Trophoblast cell (in vitro differentiated cells and primary cell): ENCODE results near the gene ZSWIM6.
A peak's percentile ranks its signal among the peaks of the same experiment; 100 is the strongest.

Experiments
- DNase-seq, 2 donors: peaks; one replicate each; pipeline ENCODE4 v3.0.0-alpha.2; 2016
- H2AFZ ChIP-seq: 2 replicates; pipeline ENCODE4 v1.6.1; 2013; ENCODE audit warnings: low read length, moderate library complexity, mild to moderate bottlenecking; ENCODE audit not compliant: insufficient read depth, poor library complexity
- H2AK5ac ChIP-seq: 2 replicates; pipeline ENCODE4 v1.6.1; 2013; ENCODE audit warnings: mild to moderate bottlenecking, low read length
- H2BK120ac ChIP-seq: 2 replicates; pipeline ENCODE4 v1.6.1; 2013; ENCODE audit warnings: low read length, mild to moderate bottlenecking, moderate library complexity; ENCODE audit not compliant: insufficient read depth, poor library complexity
- H2BK12ac ChIP-seq: 2 replicates; pipeline ENCODE4 v1.6.1; 2013; ENCODE audit warnings: mild to moderate bottlenecking, low read length, moderate library complexity
- H2BK5ac ChIP-seq: 2 replicates; pipeline ENCODE4 v1.6.1; 2013; ENCODE audit warnings: low read length, low read depth, moderate library complexity, mild to moderate bottlenecking; ENCODE audit not compliant: poor library complexity
- H3K14ac ChIP-seq: 2 replicates; pipeline ENCODE4 v1.6.1; 2013; ENCODE audit warnings: mild to moderate bottlenecking, low read length
- H3K18ac ChIP-seq: 2 replicates; pipeline ENCODE4 v1.6.1; 2013; ENCODE audit warnings: mild to moderate bottlenecking, low read length
- H3K23ac ChIP-seq: 2 replicates; pipeline ENCODE4 v1.6.1; 2013; ENCODE audit warnings: low read length
- H3K27ac ChIP-seq: 2 replicates; pipeline ENCODE4 v1.5.1; 2013; ENCODE audit warnings: low read depth, mild to moderate bottlenecking, inconsistent platforms, low read length, moderate library complexity
- H3K27me3 ChIP-seq: 2 replicates; pipeline ENCODE4 v1.6.1; 2013; ENCODE audit warnings: inconsistent platforms, mild to moderate bottlenecking, low read length, moderate library complexity; ENCODE audit not compliant: insufficient read depth
- H3K36me3 ChIP-seq, 2 experiments: 1 replicate in 1 of 2; 2 replicates in 1 of 2; pipeline ENCODE4 v1.6.1; 2013; ENCODE audit warnings: low read length in 2 of 2, mild to moderate bottlenecking in 2 of 2, moderate library complexity in 1 of 2; ENCODE audit not compliant: insufficient read depth in 2 of 2, control insufficient read depth in 1 of 2
- H3K4ac ChIP-seq: 2 replicates; pipeline ENCODE4 v1.6.1; 2013; ENCODE audit warnings: low read depth, mild to moderate bottlenecking, low read length, moderate library complexity
- H3K4me1 ChIP-seq, 2 experiments: 1 replicate in 1 of 2; 2 replicates in 1 of 2; pipeline ENCODE4 v1.6.1; 2013; ENCODE audit warnings: low read length in 2 of 2, mild to moderate bottlenecking in 2 of 2, moderate library complexity in 1 of 2; ENCODE audit not compliant: insufficient read depth in 2 of 2, control insufficient read depth in 1 of 2
- H3K4me2 ChIP-seq: 2 replicates; pipeline ENCODE4 v1.6.1; 2013; ENCODE audit warnings: inconsistent platforms, mild to moderate bottlenecking, low read length, moderate library complexity
- H3K4me3 ChIP-seq: 2 replicates; pipeline ENCODE4 v1.5.1; 2013; ENCODE audit warnings: mild to moderate bottlenecking, low read depth, low read length, inconsistent platforms
- H3K79me1 ChIP-seq: one replicate; pipeline ENCODE4 v1.6.1; 2013; ENCODE audit warnings: low read length
- H3K79me2 ChIP-seq: 2 replicates; pipeline ENCODE4 v1.6.1; 2013; ENCODE audit warnings: low read length, mild to moderate bottlenecking; ENCODE audit not compliant: control insufficient read depth, insufficient read depth, poor library complexity
- H3K9ac ChIP-seq: 2 replicates; pipeline ENCODE4 v1.6.1; 2013; ENCODE audit warnings: mild to moderate bottlenecking, low read length
- H3K9me3 ChIP-seq: 2 replicates; pipeline ENCODE4 v1.6.1; 2013; ENCODE audit warnings: low read depth, mild to moderate bottlenecking, control low read depth, inconsistent platforms, low read length; ENCODE audit not compliant: insufficient read depth
- H4K12ac ChIP-seq: 2 replicates; pipeline ENCODE4 v1.6.1; 2013; ENCODE audit warnings: low read depth, mild to moderate bottlenecking, low read length, moderate library complexity
- H4K8ac ChIP-seq: 2 replicates; pipeline ENCODE4 v1.6.1; 2013; ENCODE audit warnings: low read depth, mild to moderate bottlenecking, low read length, moderate library complexity
- H4K91ac ChIP-seq: one replicate; pipeline ENCODE4 v1.6.1; 2013; ENCODE audit warnings: low read depth, mild to moderate bottlenecking, low read length, moderate library complexity
- WGBS: extraction: QIAGEN DNeasy Blood & Tissue Kit; methylation state at CpG from one replicate; pipeline ENCODE4 v1.1.7; 2013; ENCODE audit warnings: missing lambda C conversion rate; ENCODE audit not compliant: insufficient read length, insufficient coverage; ENCODE audit errors: extremely low coverage; 5-methylcytosine and 5-hydroxymethylcytosine counted together

Gene ZSWIM6

DNA sequence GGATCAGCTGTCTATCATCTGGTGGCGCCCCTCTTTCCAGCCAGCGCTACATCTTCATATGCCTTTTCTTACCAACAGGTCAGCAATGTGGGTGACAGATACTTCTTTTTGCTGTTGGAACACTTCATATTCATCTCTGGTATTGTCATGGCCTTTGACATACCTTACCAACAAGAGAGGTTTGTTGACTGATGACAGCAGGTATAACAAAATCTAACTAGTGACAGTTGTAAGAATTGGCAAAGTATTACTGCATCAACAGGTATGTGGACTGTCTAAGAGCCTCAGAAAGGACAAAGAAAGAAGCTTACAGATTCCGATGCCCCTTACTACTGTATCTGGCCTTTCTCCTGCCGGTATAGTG is 29.9 kb upstream of the ZSWIM6 start:
- H3K27ac ChIP-seq = peak overlapping the region; percentile 49
- no CpG with 5 or more reads among the region's 4 CpGs for WGBS

DNA sequence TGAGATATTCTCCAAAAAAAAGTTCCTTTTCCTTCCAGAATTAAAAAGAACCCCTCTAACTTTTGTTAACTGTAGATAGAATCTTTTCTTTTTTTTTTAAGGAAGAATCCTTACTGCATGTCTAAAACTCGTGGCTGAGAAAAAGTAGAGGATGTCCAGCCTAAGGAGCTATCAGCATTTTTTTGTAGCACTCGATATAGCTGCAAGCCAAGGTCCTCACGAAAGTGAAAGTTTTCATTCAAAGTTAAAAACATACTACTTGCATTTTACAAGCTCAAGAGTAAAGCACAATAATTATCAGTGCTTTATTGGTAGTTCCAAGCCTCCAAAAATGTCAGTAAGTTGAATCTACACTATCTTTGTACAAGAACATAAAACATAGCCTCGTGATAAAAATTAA is 28.7 kb upstream of the ZSWIM6 start:
- H3K4me3 ChIP-seq = no peak overlapping the region
- no peak overlapping the region for H2BK5ac ChIP-seq
- H3K4ac ChIP-seq = no peak overlapping the region
- H2AK5ac ChIP-seq = no peak overlapping the region
- H4K8ac ChIP-seq = no peak overlapping the region
- H3K9me3 ChIP-seq = peaks cover 2% of the 10 kb centered on the region
- H3K4me2 ChIP-seq = no peak overlapping the region
- DNase-seq = no peak
- peaks cover 14 to 18% of the 10 kb centered on the region in 2 experiments for H3K4me1 ChIP-seq
- H2BK12ac ChIP-seq = no peak overlapping the region
- H3K79me2 ChIP-seq = no peaks in the 10 kb centered on the region
- no peak overlapping the region for H3K23ac ChIP-seq
- H3K79me1 ChIP-seq = peaks cover 3% of the 10 kb centered on the region
- H3K27ac ChIP-seq = no peak overlapping the region
- no peak overlapping the region for H4K91ac ChIP-seq
- WGBS = no CpG with 5 or more reads among the region's 4 CpGs
- H3K9ac ChIP-seq = no peak overlapping the region
- no peaks in the 10 kb centered on the region for H3K36me3 ChIP-seq
- no peaks in the 10 kb centered on the region for H3K27me3 ChIP-seq
- no peak overlapping the region for H3K14ac ChIP-seq
- H2AFZ ChIP-seq = no peak overlapping the region
- H4K12ac ChIP-seq = no peak overlapping the region
- H3K18ac ChIP-seq = no peak overlapping the region
- no peak overlapping the region for H2BK120ac ChIP-seq

More for the DNA sequence above, 29.9 kb upstream of the ZSWIM6 start:
- H3K4me1 ChIP-seq = peaks cover 14 to 18% of the 10 kb centered on the region in 2 experiments
- peak overlapping the region; percentile 46 for H3K4me2 ChIP-seq
- no peak overlapping the region for H3K9ac ChIP-seq
- peak overlapping the region; percentile 15 for H2BK5ac ChIP-seq
- H3K9me3 ChIP-seq = peaks cover 2% of the 10 kb centered on the region
- no peak overlapping the region for H2BK120ac ChIP-seq
- no peak overlapping the region for H3K4ac ChIP-seq
- H3K23ac ChIP-seq = no peak overlapping the region
- H3K27me3 ChIP-seq = no peaks in the 10 kb centered on the region
- peak overlapping the region; percentile 41 for H4K91ac ChIP-seq
- peak overlapping the region; percentile 47 for H3K14ac ChIP-seq
- H3K79me1 ChIP-seq = peaks cover 3% of the 10 kb centered on the region
- peak overlapping the region; percentile 15 for H2BK12ac ChIP-seq
- H2AFZ ChIP-seq = no peak overlapping the region
- peak overlapping the region; percentile 14 for H3K18ac ChIP-seq
- DNase-seq = peak in 1 of 2 donors; percentile 38
- H3K79me2 ChIP-seq = no peaks in the 10 kb centered on the region
- H2AK5ac ChIP-seq = no peak overlapping the region
- H4K12ac ChIP-seq = no peak overlapping the region
- H4K8ac ChIP-seq = no peak overlapping the region
- H3K4me3 ChIP-seq = no peak overlapping the region
- no peaks in the 10 kb centered on the region for H3K36me3 ChIP-seq

DNA sequence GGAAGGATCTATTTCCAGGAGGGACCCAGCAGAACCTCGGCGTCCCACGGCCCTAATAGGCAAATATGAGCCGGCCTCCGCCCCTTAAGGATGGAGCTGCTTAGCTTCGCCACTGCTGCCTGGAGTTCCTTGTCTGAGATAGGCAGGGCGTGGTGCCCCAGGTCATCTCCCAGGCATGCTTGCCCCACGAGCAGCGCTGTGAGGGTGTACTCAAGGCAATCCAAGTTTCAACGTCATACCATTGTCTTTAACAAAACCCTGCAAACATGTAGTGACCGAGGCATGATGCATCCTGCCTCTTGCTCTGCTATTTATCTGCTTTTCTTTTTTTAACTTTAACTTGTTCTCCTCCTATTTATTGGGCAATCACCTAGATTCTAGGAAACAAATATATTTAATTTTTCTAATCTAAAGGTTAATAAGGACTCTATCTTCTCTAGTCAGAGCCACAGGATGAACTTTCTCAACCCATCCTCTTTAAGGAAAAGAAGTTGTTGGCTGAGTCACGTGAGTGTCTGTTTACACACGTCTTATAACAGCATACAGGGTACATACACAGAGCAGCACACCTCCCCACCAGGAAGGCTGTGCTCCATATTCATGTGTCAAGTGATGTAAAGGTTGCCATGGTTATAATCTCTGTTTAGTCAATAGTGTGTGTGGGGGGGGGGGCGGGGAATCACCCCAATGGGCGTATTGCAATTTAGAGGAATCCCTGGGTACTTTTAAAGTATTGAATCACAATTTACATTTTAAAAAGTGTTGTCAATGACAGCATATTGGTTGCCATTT is 27.3 kb upstream of the ZSWIM6 start:
- DNase-seq = peak; percentile 94 to 97
- Histone ChIP-seq H3K36me3 (no peaks in the 10 kb centered on the region), H4K12ac (no peak overlapping the region), H4K8ac (no peak overlapping the region), H3K79me2 (no peaks in the 10 kb centered on the region), H3K18ac (no peak overlapping the region), H3K4ac (no peak overlapping the region), H3K4me1 (peaks cover 14 to 21% of the 10 kb centered on the region in 2 experiments), H3K4me2 (no peak overlapping the region), H4K91ac (no peak overlapping the region), H3K9me3 (no peaks in the 10 kb centered on the region), H3K27ac (no peak overlapping the region), H2AFZ (no peak overlapping the region), H2BK120ac (no peak overlapping the region), H3K79me1 (peaks cover 3% of the 10 kb centered on the region), H3K23ac (no peak overlapping the region), H3K9ac (no peak overlapping the region), H3K4me3 (no peak overlapping the region), H2BK12ac (no peak overlapping the region), H2AK5ac (no peak overlapping the region), H3K27me3 (no peaks in the 10 kb centered on the region), H3K14ac (no peak overlapping the region), H2BK5ac (no peak overlapping the region)
- WGBS = no CpG with 5 or more reads among the region's 15 CpGs

- Histone ChIP-seq H2BK120ac (no peak overlapping the region), H2BK5ac (no peak overlapping the region), H2BK12ac (no peak overlapping the region), H3K14ac (no peak overlapping the region), H3K79me1 (peaks cover 3% of the 10 kb centered on the region), H3K27ac (no peak overlapping the region), H3K27me3 (no peaks in the 10 kb centered on the region), H3K79me2 (no peaks in the 10 kb centered on the region), H3K4me3 (no peak overlapping the region), H4K12ac (no peak overlapping the region), H3K4me2 (peak overlapping the region; percentile 5), H3K4ac (no peak overlapping the region), H3K23ac (no peak overlapping the region), H3K4me1 (peaks cover 16 to 26% of the 10 kb centered on the region in 2 experiments), H3K9ac (no peak overlapping the region), H2AK5ac (no peak overlapping the region), H2AFZ (no peak overlapping the region), H3K18ac (no peak overlapping the region), H3K9me3 (no peaks in the 10 kb centered on the region), H4K8ac (no peak overlapping the region), H3K36me3 (no peaks in the 10 kb centered on the region), H4K91ac (no peak overlapping the region)
- WGBS = no CpG with 5 or more reads among the region's 5 CpGs
- DNase-seq = peak; percentile 91 to 96
Measured at GRCh38 chr5:61306531-61307131, 25.4 kb upstream of the ZSWIM6 start.
